Panc1 (cell line): ENCODE data around the gene CNNM4.

ENCODE experiments used
- CTCF ChIP-seq: fragments of 450-650 bp; IDR thresholded peaks from 2 replicates; pipeline ENCODE4 v1.5.1; 2017; ENCODE audit warnings: mild to moderate bottlenecking
- POLR2AphosphoS5 ChIP-seq: IDR thresholded peaks from 2 replicates; pipeline ENCODE4 v1.6.1; 2012; ENCODE audit warnings: mild to moderate bottlenecking, low read depth, low read length, moderate library complexity
- REST ChIP-seq, 2 experiments: IDR thresholded peaks; 2 replicates each; pipeline ENCODE4 v1.6.1; 2011 to 2012; ENCODE audit warnings: low read depth in 2 of 2, control low read depth in 1 of 2, low read length in 1 of 2, mild to moderate bottlenecking in 1 of 2, moderate library complexity in 1 of 2; ENCODE audit not compliant: insufficient read depth in 1 of 2
- SIN3A ChIP-seq: IDR thresholded peaks from 2 replicates; pipeline ENCODE4 v1.6.1; 2012; ENCODE audit warnings: low read depth, mild to moderate bottlenecking, low read length, moderate library complexity, borderline replicate concordance; ENCODE audit not compliant: insufficient read depth
- TCF7L2 ChIP-seq: IDR thresholded peaks from 2 replicates; pipeline ENCODE4 v1.6.1; 2011; ENCODE audit warnings: mild to moderate bottlenecking, low read depth, low read length, inconsistent platforms

GRCh38 chr2:96847586-96847985, 86.9 kb downstream of the CNNM4 start:
- no peak for TF ChIP-seq CTCF
- no peak for TF ChIP-seq SIN3A
- TF ChIP-seq REST (IDR thresholded peaks at IDR 0.05; ENCODE audit: insufficient read depth in 1 of 2, low read depth in 2 of 2, low read length in 1 of 2) = no peak
- no peak for TF ChIP-seq POLR2AphosphoS5
- no peak for TF ChIP-seq TCF7L2
